Measurements from ENCODE around the gene GDPD5. TPM values are rescaled to one million over a fixed set of nuclear protein-coding genes. Genes with fewer than 3 reads are reported as not detected.

Gene GDPD5
- total RNA-seq, 2 experiments from 2014 or later: 13.5 to 57.3 TPM

- Histone ChIP-seq H2AFZ (ENCODE audit: low read length) (peak overlapping the region; percentile 89), H3K4me1 (ENCODE audit: insufficient read depth, low read length, poor library complexity, severe bottlenecking) (peaks cover 37% of the 10 kb centered on the region), H3K9me2 (ENCODE audit: insufficient read depth, low read length) (no peaks in the 10 kb centered on the region), H3K4me2 (ENCODE audit: low read length) (peak overlapping the region; percentile 72), H3K79me2 (ENCODE audit: insufficient read depth, low read depth, low read length) (no peaks in the 10 kb centered on the region), H3K27ac (ENCODE audit: low read depth, low read length, poor library complexity, severe bottlenecking) (no peak overlapping the region), H3K36me3 (ENCODE audit: insufficient read depth, low read length) (no peaks in the 10 kb centered on the region), H4K20me1 (ENCODE audit: insufficient read depth, low read length) (no peaks in the 10 kb centered on the region), H3K9me3 (ENCODE audit: low read length) (no peaks in the 10 kb centered on the region), H3K4me3 (ENCODE audit: low read depth, low read length, poor library complexity, severe bottlenecking) (peak overlapping the region; percentile 71)
- DNase-seq (ENCODE audit: low spot score): no peak
- POLR2A ChIA-PET: interaction anchor here (0.6 to 1.0 kb wide), 3 partner anchors 31 to 1033 kb away, joined by 3 to 4 read pairs (median 4); no protein-coding TSS in a partner anchor
- intact Hi-C loops (cut with micrococcal nuclease; ENCODE audit: unreplicated experiment): no loop called here
- BruUV-seq (replicated peaks): no TSS peak
- TF ChIP-seq EZH2phosphoT487 (IDR thresholded peaks at IDR 0.05; ENCODE audit: borderline replicate concordance, low read depth, low read length): no peak
- TF ChIP-seq, protein P1, sequence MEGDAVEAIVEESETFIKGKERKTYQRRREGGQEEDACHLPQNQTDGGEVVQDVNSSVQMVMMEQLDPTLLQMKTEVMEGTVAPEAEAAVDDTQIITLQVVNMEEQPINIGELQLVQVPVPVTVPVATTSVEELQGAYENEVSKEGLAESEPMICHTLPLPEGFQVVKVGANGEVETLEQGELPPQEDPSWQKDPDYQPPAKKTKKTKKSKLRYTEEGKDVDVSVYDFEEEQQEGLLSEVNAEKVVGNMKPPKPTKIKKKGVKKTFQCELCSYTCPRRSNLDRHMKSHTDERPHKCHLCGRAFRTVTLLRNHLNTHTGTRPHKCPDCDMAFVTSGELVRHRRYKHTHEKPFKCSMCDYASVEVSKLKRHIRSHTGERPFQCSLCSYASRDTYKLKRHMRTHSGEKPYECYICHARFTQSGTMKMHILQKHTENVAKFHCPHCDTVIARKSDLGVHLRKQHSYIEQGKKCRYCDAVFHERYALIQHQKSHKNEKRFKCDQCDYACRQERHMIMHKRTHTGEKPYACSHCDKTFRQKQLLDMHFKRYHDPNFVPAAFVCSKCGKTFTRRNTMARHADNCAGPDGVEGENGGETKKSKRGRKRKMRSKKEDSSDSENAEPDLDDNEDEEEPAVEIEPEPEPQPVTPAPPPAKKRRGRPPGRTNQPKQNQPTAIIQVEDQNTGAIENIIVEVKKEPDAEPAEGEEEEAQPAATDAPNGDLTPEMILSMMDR (conservative IDR thresholded peaks at IDR 0.05; ENCODE audit: low read length): no peak
- CTCF ChIA-PET (ENCODE audit: unreplicated experiment): no interaction called here
Observed at GRCh38 chr11:75526192-75526541, 426 bp upstream of the GDPD5 start.

DNA sequence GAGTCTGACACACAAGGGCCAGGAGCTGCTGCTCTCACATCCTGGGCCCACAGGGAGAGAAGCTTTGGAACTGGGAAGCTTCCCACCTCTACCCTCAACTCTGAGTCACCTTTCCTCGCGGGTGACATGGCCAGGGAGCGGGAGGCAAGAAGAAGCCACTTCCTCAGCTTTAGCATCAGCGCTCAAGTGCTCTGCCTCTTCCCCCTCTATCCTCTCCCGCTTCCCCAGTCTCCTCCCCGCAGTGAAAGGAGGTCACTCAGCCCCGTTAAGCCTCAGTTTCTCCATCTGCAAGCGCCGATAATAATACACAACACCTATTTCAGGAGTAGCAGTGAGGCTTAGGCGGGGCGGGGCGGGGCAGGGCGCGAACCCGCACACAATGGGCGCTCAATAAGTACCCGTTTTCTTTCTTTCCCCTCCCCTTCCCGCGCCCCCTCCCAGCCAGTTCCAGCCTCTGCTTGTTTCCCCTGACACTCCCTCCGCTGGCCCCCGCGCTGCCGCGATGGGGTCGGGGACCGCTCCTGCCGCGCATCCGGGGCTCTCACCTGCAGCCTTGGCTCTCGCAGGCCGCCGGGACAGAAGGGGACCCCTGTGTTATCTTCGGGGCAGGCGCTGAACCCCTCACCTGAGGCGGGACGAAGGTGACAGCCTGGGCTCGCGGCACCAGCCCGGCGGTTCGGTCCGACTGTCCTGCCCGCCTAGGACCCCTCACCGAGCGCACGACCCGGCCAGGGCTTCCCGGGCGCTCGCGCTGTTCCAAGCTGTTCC lies 892 bp downstream of the GDPD5 start:
- TF ChIP-seq, protein P1 (conservative IDR thresholded peaks at IDR 0.05; ENCODE audit: low read length): no peak
- no peak for TF ChIP-seq EZH2phosphoT487 (IDR thresholded peaks at IDR 0.05; ENCODE audit: borderline replicate concordance, low read depth, low read length)
- intact Hi-C loops (cut with micrococcal nuclease; ENCODE audit: unreplicated experiment): no loop called here
- Histone ChIP-seq H4K20me1 (ENCODE audit: insufficient read depth, low read length) (no peaks in the 10 kb centered on the region), H3K27ac (ENCODE audit: low read depth, low read length, poor library complexity, severe bottlenecking) (no peak overlapping the region), H3K9me2 (ENCODE audit: insufficient read depth, low read length) (no peaks in the 10 kb centered on the region), H3K4me1 (ENCODE audit: insufficient read depth, low read length, poor library complexity, severe bottlenecking) (peaks cover 37% of the 10 kb centered on the region), H3K4me3 (ENCODE audit: low read depth, low read length, poor library complexity, severe bottlenecking) (peak overlapping the region; percentile 71), H3K9me3 (ENCODE audit: low read length) (no peaks in the 10 kb centered on the region), H3K4me2 (ENCODE audit: low read length) (peak overlapping the region; percentile 72), H3K79me2 (ENCODE audit: insufficient read depth, low read depth, low read length) (no peaks in the 10 kb centered on the region), H2AFZ (ENCODE audit: low read length) (peak overlapping the region; percentile 20; the same call in 1 of the 2 replicates), H3K36me3 (ENCODE audit: insufficient read depth, low read length) (no peaks in the 10 kb centered on the region)
- BruUV-seq (replicated peaks): no TSS peak
- CTCF ChIA-PET (ENCODE audit: unreplicated experiment): interaction anchor here (0.6 kb wide), 1 partner anchor 292 kb away, joined by 3 read pairs; no protein-coding TSS in a partner anchor
- DNase-seq (ENCODE audit: low spot score): peak; percentile 40
- POLR2A ChIA-PET: no interaction called here
